Ishikawa (cell line): ENCODE results near the gene METTL15.

ENCODE experiments used
- EGR1 ChIP-seq: IDR thresholded peaks from 2 replicates; pipeline ENCODE4 v1.6.1; 2012
- RAD21 ChIP-seq: IDR thresholded peaks from 2 replicates; pipeline ENCODE4 v1.6.1; 2012; ENCODE audit warnings: low read depth
- TF ChIP-seq, protein P1 (sequence below): IDR thresholded peaks from 2 replicates; pipeline ENCODE4 v1.6.1; 2012
- TF ChIP-seq, protein P2 (sequence below): IDR thresholded peaks from 2 replicates; pipeline ENCODE4 v1.6.1; 2012; ENCODE audit warnings: low read depth, mild to moderate bottlenecking

DNA sequence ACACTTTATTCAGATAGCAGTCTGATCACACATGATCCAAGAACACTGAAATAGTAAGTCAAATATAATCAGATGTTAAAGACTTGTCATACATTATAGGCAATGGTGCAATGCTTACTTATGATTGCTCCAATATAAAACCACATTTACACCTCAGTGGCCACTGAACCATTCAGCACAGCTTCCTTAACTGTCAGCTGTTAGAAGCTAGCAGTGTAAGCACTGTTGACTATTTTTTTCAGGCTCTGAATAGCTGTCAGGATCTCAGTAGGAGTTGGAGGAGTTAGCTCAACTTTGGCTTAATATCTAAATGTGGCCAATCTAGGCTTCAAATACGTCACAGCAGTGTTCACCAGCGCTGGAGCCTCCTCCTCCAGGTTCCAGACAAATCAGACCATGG lies 36.6 kb downstream of the METTL15 start:
- TF ChIP-seq, protein P1, sequence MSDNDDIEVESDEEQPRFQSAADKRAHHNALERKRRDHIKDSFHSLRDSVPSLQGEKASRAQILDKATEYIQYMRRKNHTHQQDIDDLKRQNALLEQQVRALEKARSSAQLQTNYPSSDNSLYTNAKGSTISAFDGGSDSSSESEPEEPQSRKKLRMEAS, result no peak
- TF ChIP-seq RAD21 (no peak), EGR1 (no peak)
- TF ChIP-seq, protein P2, sequence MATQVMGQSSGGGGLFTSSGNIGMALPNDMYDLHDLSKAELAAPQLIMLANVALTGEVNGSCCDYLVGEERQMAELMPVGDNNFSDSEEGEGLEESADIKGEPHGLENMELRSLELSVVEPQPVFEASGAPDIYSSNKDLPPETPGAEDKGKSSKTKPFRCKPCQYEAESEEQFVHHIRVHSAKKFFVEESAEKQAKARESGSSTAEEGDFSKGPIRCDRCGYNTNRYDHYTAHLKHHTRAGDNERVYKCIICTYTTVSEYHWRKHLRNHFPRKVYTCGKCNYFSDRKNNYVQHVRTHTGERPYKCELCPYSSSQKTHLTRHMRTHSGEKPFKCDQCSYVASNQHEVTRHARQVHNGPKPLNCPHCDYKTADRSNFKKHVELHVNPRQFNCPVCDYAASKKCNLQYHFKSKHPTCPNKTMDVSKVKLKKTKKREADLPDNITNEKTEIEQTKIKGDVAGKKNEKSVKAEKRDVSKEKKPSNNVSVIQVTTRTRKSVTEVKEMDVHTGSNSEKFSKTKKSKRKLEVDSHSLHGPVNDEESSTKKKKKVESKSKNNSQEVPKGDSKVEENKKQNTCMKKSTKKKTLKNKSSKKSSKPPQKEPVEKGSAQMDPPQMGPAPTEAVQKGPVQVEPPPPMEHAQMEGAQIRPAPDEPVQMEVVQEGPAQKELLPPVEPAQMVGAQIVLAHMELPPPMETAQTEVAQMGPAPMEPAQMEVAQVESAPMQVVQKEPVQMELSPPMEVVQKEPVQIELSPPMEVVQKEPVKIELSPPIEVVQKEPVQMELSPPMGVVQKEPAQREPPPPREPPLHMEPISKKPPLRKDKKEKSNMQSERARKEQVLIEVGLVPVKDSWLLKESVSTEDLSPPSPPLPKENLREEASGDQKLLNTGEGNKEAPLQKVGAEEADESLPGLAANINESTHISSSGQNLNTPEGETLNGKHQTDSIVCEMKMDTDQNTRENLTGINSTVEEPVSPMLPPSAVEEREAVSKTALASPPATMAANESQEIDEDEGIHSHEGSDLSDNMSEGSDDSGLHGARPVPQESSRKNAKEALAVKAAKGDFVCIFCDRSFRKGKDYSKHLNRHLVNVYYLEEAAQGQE, result no peak
